ENCODE results near the gene TMEM125.

Gene TMEM125

DNA sequence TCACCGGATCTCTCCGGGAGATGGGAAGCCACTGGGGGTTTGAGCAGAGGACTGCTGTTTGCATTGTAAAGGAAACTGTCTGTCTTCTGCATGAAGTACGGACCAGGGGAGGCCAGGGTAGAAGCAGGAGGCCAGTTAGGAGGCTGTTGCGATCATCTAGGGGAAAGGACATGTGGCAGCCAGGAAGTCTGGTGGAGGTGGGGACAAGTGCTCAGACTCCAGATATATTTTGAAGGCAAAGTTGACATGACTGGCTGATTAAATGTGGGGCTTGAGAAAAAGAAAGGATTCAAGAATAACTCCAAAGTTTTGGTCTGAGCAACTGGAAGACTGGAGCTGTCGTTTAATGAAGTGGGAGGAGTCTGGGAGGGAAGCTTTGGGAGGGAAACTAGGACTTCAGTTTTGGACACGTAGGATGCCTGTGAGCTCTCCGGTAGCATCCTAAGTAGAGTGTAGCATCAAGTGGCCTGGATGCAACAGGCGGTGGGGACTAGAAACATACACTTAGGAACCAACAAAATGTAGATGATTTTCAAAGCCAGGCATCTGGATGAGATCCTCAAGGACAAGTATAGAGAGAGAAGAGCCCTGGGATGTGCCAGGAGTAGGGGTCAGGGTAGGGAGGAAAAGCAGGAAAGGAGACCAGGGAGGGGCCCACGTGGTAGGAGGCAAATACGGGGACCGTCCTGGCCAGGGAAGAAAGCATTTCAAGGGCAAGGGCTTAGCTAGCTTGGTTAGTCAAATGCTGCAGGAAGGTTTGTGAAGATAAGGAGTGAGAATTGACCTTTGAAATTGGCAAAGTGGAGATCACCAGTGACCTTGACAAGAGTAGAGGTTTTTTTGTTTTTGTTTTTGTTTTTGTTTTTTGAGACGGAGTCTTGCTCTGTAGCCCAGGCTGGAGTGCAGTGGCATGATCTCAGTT, 19.3 kb downstream of the TMEM125 start:
- no peak for DNase-seq (ENCODE audit: low spot score)
- TF ChIP-seq, protein P1, sequence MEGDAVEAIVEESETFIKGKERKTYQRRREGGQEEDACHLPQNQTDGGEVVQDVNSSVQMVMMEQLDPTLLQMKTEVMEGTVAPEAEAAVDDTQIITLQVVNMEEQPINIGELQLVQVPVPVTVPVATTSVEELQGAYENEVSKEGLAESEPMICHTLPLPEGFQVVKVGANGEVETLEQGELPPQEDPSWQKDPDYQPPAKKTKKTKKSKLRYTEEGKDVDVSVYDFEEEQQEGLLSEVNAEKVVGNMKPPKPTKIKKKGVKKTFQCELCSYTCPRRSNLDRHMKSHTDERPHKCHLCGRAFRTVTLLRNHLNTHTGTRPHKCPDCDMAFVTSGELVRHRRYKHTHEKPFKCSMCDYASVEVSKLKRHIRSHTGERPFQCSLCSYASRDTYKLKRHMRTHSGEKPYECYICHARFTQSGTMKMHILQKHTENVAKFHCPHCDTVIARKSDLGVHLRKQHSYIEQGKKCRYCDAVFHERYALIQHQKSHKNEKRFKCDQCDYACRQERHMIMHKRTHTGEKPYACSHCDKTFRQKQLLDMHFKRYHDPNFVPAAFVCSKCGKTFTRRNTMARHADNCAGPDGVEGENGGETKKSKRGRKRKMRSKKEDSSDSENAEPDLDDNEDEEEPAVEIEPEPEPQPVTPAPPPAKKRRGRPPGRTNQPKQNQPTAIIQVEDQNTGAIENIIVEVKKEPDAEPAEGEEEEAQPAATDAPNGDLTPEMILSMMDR (IDR thresholded peaks at IDR 0.05; ENCODE audit: borderline replicate concordance, control extremely low read depth, extremely low read depth, insufficient read depth, missing control alignments): no peak
- in situ Hi-C loops (cut with MboI; ENCODE audit: low sequenced_read_pairs, unreplicated experiment): no loop called here

DNA sequence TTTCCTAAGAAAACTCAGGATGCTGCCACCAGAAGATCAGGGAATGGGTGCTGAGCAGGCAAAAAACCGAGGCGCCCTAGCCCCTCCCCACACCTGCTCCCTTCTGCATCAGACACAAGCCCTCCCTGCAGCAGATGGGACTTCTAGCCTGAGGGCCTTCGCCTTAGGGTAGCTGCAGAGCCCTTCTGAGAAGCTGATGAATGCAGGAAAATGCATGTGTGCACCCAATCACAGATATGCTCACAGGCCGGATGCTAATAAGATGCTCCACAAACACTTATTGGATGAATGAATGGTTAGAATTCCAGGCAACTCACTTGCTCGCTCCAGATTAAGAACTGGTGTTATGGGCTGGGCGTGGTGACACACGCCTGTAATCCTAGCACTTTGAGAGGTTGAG, 22.4 kb downstream of the TMEM125 start:
- in situ Hi-C loops (cut with MboI; ENCODE audit: low sequenced_read_pairs, unreplicated experiment): no loop called here
- no peak for DNase-seq (ENCODE audit: low spot score)
- TF ChIP-seq, protein P1 (IDR thresholded peaks at IDR 0.05; ENCODE audit: borderline replicate concordance, control extremely low read depth, extremely low read depth, insufficient read depth, missing control alignments): no peak

DNA sequence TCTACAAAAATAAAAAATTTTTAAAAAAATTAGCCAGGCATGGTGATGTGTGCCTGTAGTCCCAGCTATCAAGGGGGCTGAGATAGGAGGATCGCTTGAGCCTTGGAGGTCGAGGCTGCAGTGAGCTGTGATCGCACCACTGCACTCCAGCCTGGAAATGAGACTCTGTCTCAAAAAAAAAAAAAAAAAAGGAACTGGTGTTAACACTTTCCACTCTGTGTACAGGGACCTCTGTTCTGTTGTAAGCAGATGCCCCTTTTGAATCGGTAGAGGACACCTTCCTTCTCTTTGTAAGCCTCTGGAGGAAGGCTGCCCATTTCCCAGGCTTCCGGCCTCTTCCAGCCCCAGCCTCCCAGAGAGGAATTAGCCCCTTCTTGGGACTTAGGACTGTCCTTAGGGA, 22.9 kb downstream of the TMEM125 start:
- in situ Hi-C loops (cut with MboI; ENCODE audit: low sequenced_read_pairs, unreplicated experiment): no loop called here
- no peak for DNase-seq (ENCODE audit: low spot score)
- TF ChIP-seq, protein P1 (IDR thresholded peaks at IDR 0.05; ENCODE audit: borderline replicate concordance, control extremely low read depth, extremely low read depth, insufficient read depth, missing control alignments): no peak

DNA sequence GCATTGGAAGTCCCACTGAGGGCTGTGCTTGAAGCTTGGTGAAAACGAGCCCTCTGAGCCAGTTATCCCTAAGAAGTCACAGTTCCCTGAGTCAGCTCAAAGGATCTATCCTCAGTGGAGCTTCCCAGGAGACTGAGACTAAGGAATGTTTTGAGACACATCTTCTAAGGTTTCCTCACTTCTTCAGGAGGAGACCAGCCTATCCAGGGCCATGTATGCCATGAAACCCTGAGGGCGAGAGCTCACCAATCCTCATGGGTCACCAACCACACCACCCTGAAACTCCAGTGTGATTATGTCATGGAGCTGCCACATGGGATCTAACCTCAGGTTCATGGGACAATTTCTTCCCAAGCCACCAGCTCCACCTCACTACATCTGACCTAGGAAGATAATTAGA, 23.4 kb downstream of the TMEM125 start:
- in situ Hi-C loops (cut with MboI; ENCODE audit: low sequenced_read_pairs, unreplicated experiment): no loop called here
- no peak for DNase-seq (ENCODE audit: low spot score)
- TF ChIP-seq, protein P1 (IDR thresholded peaks at IDR 0.05; ENCODE audit: borderline replicate concordance, control extremely low read depth, extremely low read depth, insufficient read depth, missing control alignments): no peak

DNA sequence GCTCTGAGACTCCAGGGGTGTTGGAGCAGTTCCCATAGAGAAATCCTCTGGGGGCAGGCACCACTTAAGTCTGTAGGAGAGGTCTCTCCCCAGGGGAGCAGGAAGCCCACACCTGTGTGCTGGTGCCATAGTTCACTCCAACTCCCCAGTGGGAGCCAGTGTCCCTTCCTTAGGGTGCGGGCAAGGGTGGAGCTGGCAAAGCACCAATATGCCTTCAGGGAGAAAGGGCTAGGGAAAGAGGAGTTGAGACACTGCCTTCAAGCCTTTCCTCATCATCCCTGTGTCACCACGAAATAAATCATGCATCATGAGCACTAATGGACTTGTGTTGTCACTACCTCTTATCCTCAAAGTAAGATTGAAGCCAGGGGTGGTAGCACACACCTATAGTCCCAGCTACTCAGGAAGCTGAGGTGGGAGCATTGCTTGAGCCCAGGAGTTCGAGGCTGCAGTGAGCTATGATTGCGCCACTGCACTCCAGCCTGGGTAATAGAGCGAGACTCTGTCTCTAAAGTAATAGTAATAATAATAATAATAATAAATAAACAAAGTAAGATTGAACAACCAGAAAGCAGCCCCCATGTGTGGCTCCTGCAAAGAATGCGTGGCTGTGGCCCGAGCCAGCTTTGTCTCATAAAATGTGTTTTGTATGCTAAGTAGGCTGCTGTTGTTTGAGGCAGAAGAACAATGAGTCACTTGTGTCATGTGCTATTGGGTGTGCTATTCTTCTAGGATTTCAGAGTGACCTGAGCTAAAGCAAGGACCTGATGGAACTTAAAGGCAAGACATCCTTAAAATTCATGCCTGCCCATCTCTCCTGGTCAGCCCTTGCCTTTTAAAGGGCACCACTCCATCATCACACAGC, 24.3 kb downstream of the TMEM125 start:
- TF ChIP-seq, protein P1 (IDR thresholded peaks at IDR 0.05; ENCODE audit: borderline replicate concordance, control extremely low read depth, extremely low read depth, insufficient read depth, missing control alignments): no peak
- in situ Hi-C loops (cut with MboI; ENCODE audit: low sequenced_read_pairs, unreplicated experiment): no loop called here
- no peak for DNase-seq (ENCODE audit: low spot score)

DNA sequence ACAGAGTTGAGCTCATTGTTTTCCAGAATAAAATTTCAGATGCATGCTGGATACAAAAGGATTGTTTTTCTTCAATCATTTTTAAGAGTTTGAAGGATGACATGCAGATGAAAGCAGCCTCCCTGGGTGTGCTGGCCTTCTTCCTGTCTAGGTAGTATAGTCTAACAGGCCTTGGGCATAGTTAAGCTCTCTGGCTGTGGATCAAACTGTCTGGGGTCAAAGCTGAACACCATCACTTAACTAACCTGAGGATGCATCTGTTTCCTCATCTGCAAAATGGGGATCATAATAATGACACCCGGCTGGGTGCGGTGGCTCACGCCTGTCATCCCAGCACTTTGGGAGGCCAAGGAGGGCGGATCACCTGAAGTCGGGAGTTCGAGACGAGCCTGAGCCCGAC, 25.0 kb downstream of the TMEM125 start:
- TF ChIP-seq, protein P1 (IDR thresholded peaks at IDR 0.05; ENCODE audit: borderline replicate concordance, control extremely low read depth, extremely low read depth, insufficient read depth, missing control alignments): no peak
- in situ Hi-C loops (cut with MboI; ENCODE audit: low sequenced_read_pairs, unreplicated experiment): no loop called here
- no peak for DNase-seq (ENCODE audit: low spot score)

Data from GM13976 (cell line).